HepG2 (cell line): Measurements from ENCODE around the gene IL1A.

ENCODE experiments used
- ARID2 ChIP-seq: sonication (generic); formaldehyde crosslinking; IDR thresholded peaks from 2 replicates; pipeline ENCODE4 v1.8.1; 2022; ENCODE audit warnings: mild to moderate bottlenecking, missing genetic modification reagents, borderline replicate concordance
- HNF4A ChIP-seq: sonication (generic); formaldehyde crosslinking; IDR thresholded peaks from 2 replicates; pipeline ENCODE4 v1.4.0; 2020; ENCODE audit warnings: missing genetic modification reagents
- KDM1A ChIP-seq: IDR thresholded peaks from 2 replicates; pipeline ENCODE4 v1.6.1; 2016; ENCODE audit warnings: missing compliant biosample characterization
- PHF8 ChIP-seq: sonication (generic); formaldehyde crosslinking; IDR thresholded peaks from 2 replicates; pipeline ENCODE4 v1.5.0; 2020; ENCODE audit warnings: missing genetic modification reagents
- POLR2AphosphoS5 ChIP-seq: IDR thresholded peaks from 2 replicates; pipeline ENCODE4 v1.6.1; 2012; ENCODE audit warnings: low read depth, low read length
- RFX3 ChIP-seq: IDR thresholded peaks from 2 replicates; pipeline ENCODE4 v1.6.1; 2016; ENCODE audit warnings: missing biosample characterization, missing genetic modification reagents
- SMAD9 ChIP-seq: sonication (generic); formaldehyde crosslinking; IDR thresholded peaks from 2 replicates; pipeline ENCODE4 v1.5.1; 2020; ENCODE audit warnings: mild to moderate bottlenecking, missing genetic modification reagents
- ZNF260 ChIP-seq: sonication (generic); formaldehyde crosslinking; IDR thresholded peaks from 2 replicates; pipeline ENCODE4 v1.4.0; 2020; ENCODE audit warnings: missing genetic modification reagents, low read depth, mild to moderate bottlenecking, borderline replicate concordance
- ZNF570 ChIP-seq: sonication (generic); formaldehyde crosslinking; IDR thresholded peaks from 2 replicates; pipeline ENCODE4 v1.4.0; 2020; ENCODE audit warnings: mild to moderate bottlenecking, missing genetic modification reagents, borderline replicate concordance
- TF ChIP-seq, protein P1 (sequence below): sonication (generic); formaldehyde crosslinking; IDR thresholded peaks from 2 replicates; pipeline ENCODE4 v1.5.0; 2020; ENCODE audit warnings: mild to moderate bottlenecking, missing genetic modification reagents, moderate library complexity
- TF ChIP-seq, protein P2 (sequence below): IDR thresholded peaks from 2 replicates; pipeline ENCODE4 v1.6.1; 2012; ENCODE audit warnings: inconsistent platforms
- TF ChIP-seq, protein P3 (sequence below), 2 experiments: IDR thresholded peaks; 2 replicates each; pipeline ENCODE4 v1.6.1; 2011 to 2012; ENCODE audit warnings: low read length in 2 of 2, borderline replicate concordance in 1 of 2, low read depth in 1 of 2, mild to moderate bottlenecking in 1 of 2, moderate library complexity in 1 of 2
- TF ChIP-seq, protein P4 (sequence below): sonication (generic); formaldehyde crosslinking; IDR thresholded peaks from 2 replicates; pipeline ENCODE4 v1.4.0; 2020; ENCODE audit warnings: missing genetic modification reagents

DNA sequence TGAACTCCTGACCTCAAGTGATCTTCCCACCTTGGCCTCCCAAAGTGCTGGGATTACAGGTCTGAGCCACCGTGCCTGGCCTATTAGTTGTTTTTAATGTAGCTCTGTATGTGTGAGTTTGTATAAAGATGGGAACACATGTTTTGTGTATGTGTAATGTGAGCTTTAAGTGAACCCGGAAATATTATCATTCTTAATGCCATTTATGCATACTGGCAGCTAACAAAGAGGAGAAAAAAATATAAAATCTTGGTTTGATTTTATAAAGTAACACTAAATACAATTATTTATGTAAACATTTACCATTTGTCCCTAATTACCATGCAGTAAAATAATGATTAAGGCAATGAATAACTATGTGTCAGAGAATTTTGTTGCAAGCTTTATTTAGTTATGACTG, 10.7 kb downstream of the IL1A start:
- TF ChIP-seq ZNF260 (CRISPR knock-in tag), result no peak
- no peak for TF ChIP-seq PHF8 (CRISPR knock-in tag)
- TF ChIP-seq ARID2 (CRISPR knock-in tag), result no peak
- TF ChIP-seq, protein P1, sequence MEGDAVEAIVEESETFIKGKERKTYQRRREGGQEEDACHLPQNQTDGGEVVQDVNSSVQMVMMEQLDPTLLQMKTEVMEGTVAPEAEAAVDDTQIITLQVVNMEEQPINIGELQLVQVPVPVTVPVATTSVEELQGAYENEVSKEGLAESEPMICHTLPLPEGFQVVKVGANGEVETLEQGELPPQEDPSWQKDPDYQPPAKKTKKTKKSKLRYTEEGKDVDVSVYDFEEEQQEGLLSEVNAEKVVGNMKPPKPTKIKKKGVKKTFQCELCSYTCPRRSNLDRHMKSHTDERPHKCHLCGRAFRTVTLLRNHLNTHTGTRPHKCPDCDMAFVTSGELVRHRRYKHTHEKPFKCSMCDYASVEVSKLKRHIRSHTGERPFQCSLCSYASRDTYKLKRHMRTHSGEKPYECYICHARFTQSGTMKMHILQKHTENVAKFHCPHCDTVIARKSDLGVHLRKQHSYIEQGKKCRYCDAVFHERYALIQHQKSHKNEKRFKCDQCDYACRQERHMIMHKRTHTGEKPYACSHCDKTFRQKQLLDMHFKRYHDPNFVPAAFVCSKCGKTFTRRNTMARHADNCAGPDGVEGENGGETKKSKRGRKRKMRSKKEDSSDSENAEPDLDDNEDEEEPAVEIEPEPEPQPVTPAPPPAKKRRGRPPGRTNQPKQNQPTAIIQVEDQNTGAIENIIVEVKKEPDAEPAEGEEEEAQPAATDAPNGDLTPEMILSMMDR (CRISPR knock-in tag), result no peak
- TF ChIP-seq, protein P2, sequence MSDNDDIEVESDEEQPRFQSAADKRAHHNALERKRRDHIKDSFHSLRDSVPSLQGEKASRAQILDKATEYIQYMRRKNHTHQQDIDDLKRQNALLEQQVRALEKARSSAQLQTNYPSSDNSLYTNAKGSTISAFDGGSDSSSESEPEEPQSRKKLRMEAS, result no peak
- TF ChIP-seq POLR2AphosphoS5, result no peak
- no peak for TF ChIP-seq SMAD9
- TF ChIP-seq HNF4A (CRISPR knock-in tag), result no peak
- TF ChIP-seq, protein P3, sequence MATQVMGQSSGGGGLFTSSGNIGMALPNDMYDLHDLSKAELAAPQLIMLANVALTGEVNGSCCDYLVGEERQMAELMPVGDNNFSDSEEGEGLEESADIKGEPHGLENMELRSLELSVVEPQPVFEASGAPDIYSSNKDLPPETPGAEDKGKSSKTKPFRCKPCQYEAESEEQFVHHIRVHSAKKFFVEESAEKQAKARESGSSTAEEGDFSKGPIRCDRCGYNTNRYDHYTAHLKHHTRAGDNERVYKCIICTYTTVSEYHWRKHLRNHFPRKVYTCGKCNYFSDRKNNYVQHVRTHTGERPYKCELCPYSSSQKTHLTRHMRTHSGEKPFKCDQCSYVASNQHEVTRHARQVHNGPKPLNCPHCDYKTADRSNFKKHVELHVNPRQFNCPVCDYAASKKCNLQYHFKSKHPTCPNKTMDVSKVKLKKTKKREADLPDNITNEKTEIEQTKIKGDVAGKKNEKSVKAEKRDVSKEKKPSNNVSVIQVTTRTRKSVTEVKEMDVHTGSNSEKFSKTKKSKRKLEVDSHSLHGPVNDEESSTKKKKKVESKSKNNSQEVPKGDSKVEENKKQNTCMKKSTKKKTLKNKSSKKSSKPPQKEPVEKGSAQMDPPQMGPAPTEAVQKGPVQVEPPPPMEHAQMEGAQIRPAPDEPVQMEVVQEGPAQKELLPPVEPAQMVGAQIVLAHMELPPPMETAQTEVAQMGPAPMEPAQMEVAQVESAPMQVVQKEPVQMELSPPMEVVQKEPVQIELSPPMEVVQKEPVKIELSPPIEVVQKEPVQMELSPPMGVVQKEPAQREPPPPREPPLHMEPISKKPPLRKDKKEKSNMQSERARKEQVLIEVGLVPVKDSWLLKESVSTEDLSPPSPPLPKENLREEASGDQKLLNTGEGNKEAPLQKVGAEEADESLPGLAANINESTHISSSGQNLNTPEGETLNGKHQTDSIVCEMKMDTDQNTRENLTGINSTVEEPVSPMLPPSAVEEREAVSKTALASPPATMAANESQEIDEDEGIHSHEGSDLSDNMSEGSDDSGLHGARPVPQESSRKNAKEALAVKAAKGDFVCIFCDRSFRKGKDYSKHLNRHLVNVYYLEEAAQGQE (IDR thresholded peaks at IDR 0.05; ENCODE audit: borderline replicate concordance in 1 of 2, low read depth in 1 of 2, low read length in 2 of 2), result no peak
- TF ChIP-seq ZNF570 (CRISPR knock-in tag), result no peak
- TF ChIP-seq KDM1A, result no peak
- TF ChIP-seq RFX3 (CRISPR knock-in tag), result no peak
- TF ChIP-seq, protein P4, sequence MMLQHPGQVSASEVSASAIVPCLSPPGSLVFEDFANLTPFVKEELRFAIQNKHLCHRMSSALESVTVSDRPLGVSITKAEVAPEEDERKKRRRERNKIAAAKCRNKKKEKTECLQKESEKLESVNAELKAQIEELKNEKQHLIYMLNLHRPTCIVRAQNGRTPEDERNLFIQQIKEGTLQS, result no peak
